Umbilical cord (tissue), 2 donors: ENCODE data around the gene LPCAT3. TPM values are rescaled to one million over a fixed set of nuclear protein-coding genes. Genes with fewer than 3 reads are reported as not detected.
"Not testable (repeated sequence)": the region's sequence is repeated elsewhere in the genome, so short reads cannot be mapped to it uniquely, and the experiment has no call there.

Experiments
- DNase-seq: peaks from one replicate; pipeline ENCODE4 v3.0.0-alpha.2; 2015; ENCODE audit warnings: low spot score
- total RNA-seq: library from RNA; depleted of rRNA; stranded (reverse); fragments of >200 nt; gene quantifications from one replicate; pipeline ENCODE4 v1.2.3, GENCODE V29; 2014; ENCODE audit warnings: low replicate concordance; ENCODE audit not compliant: insufficient read depth

LPCAT3 gene
- total RNA-seq: 4.8 TPM

DNA sequence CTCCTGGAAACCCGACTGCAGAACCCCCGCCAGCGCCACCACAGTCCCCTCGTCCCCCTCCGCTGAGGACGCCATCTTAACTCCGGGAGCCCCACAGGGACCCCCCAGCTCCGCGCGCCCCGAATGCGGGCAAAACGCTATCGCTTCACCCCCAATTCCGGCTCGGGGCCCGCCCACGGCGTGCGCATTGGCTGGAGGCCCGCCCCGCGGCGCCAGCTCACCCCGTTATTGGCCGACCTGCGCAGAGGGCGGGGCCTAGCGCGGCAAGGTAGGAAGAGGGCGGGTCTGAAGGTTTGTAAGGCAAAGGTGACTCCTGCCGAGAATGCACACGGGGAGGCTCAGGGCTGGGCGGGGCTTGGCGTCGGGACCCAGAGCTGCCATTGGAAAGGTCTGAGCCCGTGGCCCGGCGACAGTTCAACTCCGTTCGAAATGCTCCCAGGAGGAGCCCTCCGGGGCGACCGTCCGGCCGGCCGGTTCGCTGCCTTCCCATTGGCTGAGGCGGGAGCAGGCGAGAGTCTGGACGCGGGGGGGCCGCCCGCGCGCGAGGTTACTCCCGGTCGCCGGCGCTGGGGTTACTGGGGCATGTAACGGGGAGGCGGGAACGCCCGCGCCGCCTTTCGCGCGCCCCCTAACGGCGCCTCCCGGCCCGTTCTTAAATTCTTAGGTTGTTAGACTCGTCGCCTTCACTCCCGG is at the start of gene LPCAT3:
Gene LPCAT3, minus strand, starts transcription at position 127 of the 693 bp plus-strand sequence. Its CDS starts 52 bp downstream, at position 75.
- peak; percentile 97 for DNase-seq

GRCh38 chr12:7067096-7067495 is 48.8 kb upstream of the LPCAT3 start:
- no peak for DNase-seq

DNA sequence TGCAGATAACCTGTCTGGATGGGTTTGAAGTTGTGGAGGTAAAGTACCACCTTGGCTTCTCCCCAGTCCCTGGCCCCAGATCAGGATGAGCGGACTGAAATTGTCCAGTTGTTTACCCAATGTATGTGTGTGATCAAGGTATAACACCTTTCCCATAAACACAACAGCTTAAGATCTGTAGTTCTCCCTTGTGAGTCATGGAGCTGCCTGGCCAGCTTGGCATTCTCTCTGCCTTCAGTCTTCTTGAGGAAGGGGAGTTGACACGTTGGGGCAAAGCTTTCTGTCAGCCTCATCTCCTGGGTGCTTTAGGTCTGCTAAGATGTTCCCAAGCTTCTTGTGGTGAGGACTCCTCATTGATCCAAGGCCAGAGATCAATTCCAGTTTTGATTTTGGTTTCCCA is 48.3 kb upstream of the LPCAT3 start:
- no peak for DNase-seq

- DNase-seq: no peak
These were observed 46.9 kb upstream of the LPCAT3 start for GRCh38 chr12:7065073-7065623.

- DNase-seq: no peak
These were observed 46.2 kb upstream of the LPCAT3 start for GRCh38 chr12:7064516-7064915.

- no peak for DNase-seq
These were observed 43.3 kb upstream of the LPCAT3 start for GRCh38 chr12:7061596-7061995.

DNA sequence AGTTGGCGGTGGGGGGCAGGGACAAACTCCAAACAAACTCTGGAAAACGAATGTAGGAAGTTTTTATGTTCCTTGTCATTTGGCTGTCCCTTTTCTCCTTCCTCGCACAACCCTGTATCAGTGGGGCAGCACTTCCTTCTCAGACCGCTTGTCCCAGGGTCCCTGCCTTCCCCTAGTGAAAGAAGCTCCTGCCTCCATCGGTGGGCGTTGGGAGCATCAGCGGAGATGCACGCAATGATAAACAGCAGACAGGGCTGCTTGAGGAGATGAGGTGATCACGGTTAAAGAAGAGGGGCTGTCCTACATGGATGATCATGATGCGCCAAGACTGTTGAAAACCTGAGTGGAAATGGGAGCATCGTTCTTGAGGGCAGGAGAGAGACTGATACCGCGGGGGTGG is 42.9 kb upstream of the LPCAT3 start:
- no peak for DNase-seq

DNA sequence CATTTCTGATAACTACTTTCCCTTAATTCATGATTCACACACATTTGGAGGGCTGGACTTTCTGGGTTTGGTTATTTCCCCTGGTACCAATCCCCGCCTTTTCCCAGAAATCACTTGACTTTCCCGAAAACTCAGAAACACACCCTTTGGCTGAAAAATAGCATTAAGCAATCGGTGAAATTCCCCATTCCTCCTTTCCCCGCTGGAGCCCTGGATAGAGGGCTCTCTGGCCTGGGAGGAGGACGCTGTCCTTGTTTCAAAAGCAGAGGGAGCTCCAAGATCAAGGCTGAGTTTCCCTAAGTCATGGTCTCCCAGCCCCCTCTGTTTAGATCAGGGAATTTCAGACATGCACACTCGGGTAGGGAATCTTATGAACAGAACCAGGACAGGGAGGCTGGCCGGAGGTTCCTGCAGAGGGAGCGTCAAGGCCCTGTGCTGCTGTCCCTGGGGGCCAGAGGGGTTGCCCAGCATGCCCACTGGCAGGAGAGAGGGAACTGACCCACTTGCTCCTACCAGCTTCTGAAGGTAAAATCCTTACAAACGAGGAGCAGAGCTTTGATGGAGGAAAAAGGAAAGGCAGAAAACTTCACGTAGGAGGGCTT is 42.2 kb upstream of the LPCAT3 start, which contains the start of gene C1S:
Gene C1S, plus strand, starts transcription at position 366 of the 602 bp plus-strand sequence. CDS start 1,195 bp downstream, outside the sequence.
- peak; percentile 98 for DNase-seq

GRCh38 chr12:7059780-7060179 is 41.5 kb upstream of the LPCAT3 start:
- DNase-seq: no peak

GRCh38 chr12:7058850-7059395 is 40.6 kb upstream of the LPCAT3 start:
- DNase-seq: no peak

GRCh38 chr12:7058163-7058845 is 40.0 kb upstream of the LPCAT3 start:
- no peak for DNase-seq

GRCh38 chr12:7055736-7056135 is 37.5 kb upstream of the LPCAT3 start:
- DNase-seq: not testable (repeated sequence)

GRCh38 chr12:7054925-7055324 is 36.6 kb upstream of the LPCAT3 start:
- no peak for DNase-seq

DNA sequence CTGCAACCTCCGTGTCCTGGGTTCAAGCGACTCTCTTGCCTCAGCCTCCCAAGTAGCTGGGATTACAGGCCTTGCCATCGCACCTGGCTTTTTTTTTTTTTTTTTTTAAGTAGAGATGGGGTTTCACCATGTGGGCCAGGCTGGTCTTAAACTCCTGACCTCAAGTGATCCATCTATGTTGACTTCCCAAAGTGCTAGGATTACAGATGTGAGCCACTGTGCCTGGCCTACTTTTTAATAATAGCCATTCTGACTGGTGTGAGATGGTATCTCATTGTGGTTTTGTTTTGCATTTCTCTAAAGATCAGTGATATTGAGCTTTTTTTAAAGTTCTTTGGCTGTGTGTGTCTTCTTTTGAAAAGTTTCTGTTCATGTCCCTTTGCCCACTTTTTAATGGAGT is 31.7 kb upstream of the LPCAT3 start:
- DNase-seq: not testable (repeated sequence)

GRCh38 chr12:7049445-7049951 is 31.2 kb upstream of the LPCAT3 start:
- not testable (repeated sequence) for DNase-seq

DNA sequence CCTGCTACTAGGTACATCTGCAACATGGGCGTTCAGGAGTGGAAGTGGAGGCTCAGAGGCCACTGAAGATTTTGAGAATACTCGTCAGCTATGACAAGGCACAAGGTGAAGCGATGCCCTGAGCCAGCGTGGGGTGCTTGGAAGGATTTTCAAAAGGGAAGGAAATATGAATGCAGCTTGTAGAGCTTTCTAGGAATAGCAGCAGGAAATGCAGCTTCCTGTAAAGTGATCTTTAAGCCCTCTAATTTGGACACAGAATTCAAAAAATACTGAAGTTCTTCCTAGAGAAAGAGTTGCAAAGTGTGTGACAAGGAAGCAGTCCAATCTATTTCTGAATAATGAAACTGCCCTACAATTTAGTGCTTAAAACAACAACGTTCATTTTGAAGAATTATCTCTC is 29.0 kb upstream of the LPCAT3 start:
- DNase-seq: no peak

- no peak for DNase-seq
These were observed 28.3 kb upstream of the LPCAT3 start for GRCh38 chr12:7046383-7047105.

DNA sequence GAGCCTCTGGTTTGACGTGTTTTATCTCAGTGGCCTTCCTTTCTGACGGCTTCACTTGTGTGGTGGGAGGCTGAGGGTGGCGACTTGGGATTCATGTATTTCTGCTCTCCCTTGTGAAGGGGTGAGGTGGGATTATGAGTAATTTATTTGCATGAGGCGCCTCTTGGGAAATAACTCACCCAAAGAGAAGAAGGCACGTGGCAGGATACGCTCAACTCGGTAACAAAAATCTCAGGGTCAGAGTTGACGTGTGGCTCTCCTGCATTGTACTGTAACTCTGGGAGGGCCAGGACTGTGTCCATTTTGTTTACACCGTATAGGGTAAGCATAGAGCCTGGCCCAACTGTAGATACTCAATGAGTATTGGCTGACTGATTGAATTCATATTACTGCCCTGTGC is 27.6 kb upstream of the LPCAT3 start:
- DNase-seq: no peak

DNA sequence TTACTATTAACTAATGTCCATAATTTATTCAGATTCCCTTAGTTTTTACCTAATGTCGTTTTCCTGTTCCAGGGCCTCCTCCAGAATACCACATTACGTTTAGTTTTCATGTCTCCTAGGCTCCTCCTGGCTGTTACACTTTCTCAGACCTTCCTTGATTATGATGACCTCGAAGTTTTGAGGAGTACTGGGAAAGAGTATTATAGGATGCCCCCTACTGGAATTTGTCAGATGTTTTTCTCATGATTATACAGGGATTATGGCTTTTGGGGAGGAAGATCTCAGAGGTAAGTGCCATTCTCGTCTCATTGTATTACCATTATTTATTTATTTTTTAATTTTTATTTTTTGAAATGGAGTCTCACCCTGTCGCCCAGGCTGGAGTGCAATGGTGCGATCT is 24.6 kb upstream of the LPCAT3 start:
- DNase-seq: peak; percentile 11

GRCh38 chr12:7039403-7039802 is 21.1 kb upstream of the LPCAT3 start:
- peak; percentile 27 for DNase-seq

GRCh38 chr12:7038591-7038990 is 20.3 kb upstream of the LPCAT3 start:
- no peak for DNase-seq
